HUES6 (cell line): Measurements from ENCODE around the gene SEMA4C.
"Not testable (repeated sequence)": the region's sequence is repeated elsewhere in the genome, so short reads cannot be mapped to it uniquely, and the experiment has no call there.

Source experiments
- H3K27ac ChIP-seq: 2 replicates; pipeline ENCODE4 v1.7.0; 2013; ENCODE audit warnings: low read depth, mild to moderate bottlenecking, low read length, inconsistent platforms
- H3K27me3 ChIP-seq: 2 replicates; pipeline ENCODE4 v1.6.1; 2013; ENCODE audit warnings: low read length; ENCODE audit not compliant: control insufficient read depth, insufficient read depth
- H3K36me3 ChIP-seq: 2 replicates; pipeline ENCODE4 v1.6.1; 2013; ENCODE audit warnings: low read length; ENCODE audit not compliant: control insufficient read depth, insufficient read depth
- H3K4me1 ChIP-seq: 2 replicates; pipeline ENCODE4 v1.6.1; 2013; ENCODE audit warnings: low read length; ENCODE audit not compliant: control insufficient read depth, insufficient read depth
- H3K4me3 ChIP-seq: 2 replicates; pipeline ENCODE4 v1.5.1; 2013; ENCODE audit warnings: low read depth, low read length
- H3K9ac ChIP-seq: one replicate; pipeline ENCODE4 v1.6.1; 2013; ENCODE audit warnings: mild to moderate bottlenecking, low read length
- H3K9me3 ChIP-seq: 2 replicates; pipeline ENCODE4 v1.6.1; 2013; ENCODE audit warnings: low read depth, low read length; ENCODE audit not compliant: control insufficient read depth, insufficient read depth

Gene SEMA4C

GRCh38 chr2:96897491-96898134, 27.7 kb upstream of the SEMA4C start:
- H3K27me3 ChIP-seq: no peaks in the 10 kb centered on the region
- H3K36me3 ChIP-seq: no peaks in the 10 kb centered on the region
- no peak overlapping the region for H3K9ac ChIP-seq
- no peak overlapping the region for H3K4me3 ChIP-seq
- no peak overlapping the region for H3K27ac ChIP-seq
- H3K4me1 ChIP-seq: peaks cover 20% of the 10 kb centered on the region
- no peaks in the 10 kb centered on the region for H3K9me3 ChIP-seq

GRCh38 chr2:96895746-96896651, 26.1 kb upstream of the SEMA4C start:
- Histone ChIP-seq H3K4me1 (peaks cover 36% of the 10 kb centered on the region), H3K27me3 (no peaks in the 10 kb centered on the region), H3K9me3 (no peaks in the 10 kb centered on the region), H3K36me3 (no peaks in the 10 kb centered on the region), H3K9ac (no peak overlapping the region), H3K4me3 (no peak overlapping the region), H3K27ac (no peak overlapping the region)

- Histone ChIP-seq H3K9me3 (no peaks in the 10 kb centered on the region), H3K4me3 (no peak overlapping the region), H3K4me1 (peaks cover 43% of the 10 kb centered on the region), H3K27ac (no peak overlapping the region), H3K9ac (no peak overlapping the region), H3K36me3 (no peaks in the 10 kb centered on the region), H3K27me3 (no peaks in the 10 kb centered on the region)
Measured at GRCh38 chr2:96895032-96895745, 25.3 kb upstream of the SEMA4C start.

GRCh38 chr2:96894151-96894531, 24.3 kb upstream of the SEMA4C start:
- no peaks in the 10 kb centered on the region for H3K27me3 ChIP-seq
- H3K36me3 ChIP-seq: no peaks in the 10 kb centered on the region
- H3K9me3 ChIP-seq: no peaks in the 10 kb centered on the region
- no peak overlapping the region for H3K9ac ChIP-seq
- H3K4me3 ChIP-seq: no peak overlapping the region
- peaks cover 43% of the 10 kb centered on the region for H3K4me1 ChIP-seq
- no peak overlapping the region for H3K27ac ChIP-seq

- Histone ChIP-seq H3K9me3 (no peaks in the 10 kb centered on the region), H3K4me1 (peaks cover 44% of the 10 kb centered on the region), H3K36me3 (no peaks in the 10 kb centered on the region), H3K27me3 (no peaks in the 10 kb centered on the region), H3K4me3 (no peak overlapping the region), H3K27ac (no peak overlapping the region), H3K9ac (no peak overlapping the region)
Measured at GRCh38 chr2:96893289-96894150, 23.6 kb upstream of the SEMA4C start.

GRCh38 chr2:96891591-96892333, 21.9 kb upstream of the SEMA4C start:
- Histone ChIP-seq H3K27ac (peak overlapping the region; percentile 13; the same call in 1 of the 2 replicates), H3K4me1 (peaks cover 59% of the 10 kb centered on the region), H3K36me3 (no peaks in the 10 kb centered on the region), H3K9ac (peak overlapping the region; percentile 39), H3K27me3 (no peaks in the 10 kb centered on the region), H3K9me3 (no peaks in the 10 kb centered on the region), H3K4me3 (no peak overlapping the region)

GRCh38 chr2:96890726-96891385, 21.0 kb upstream of the SEMA4C start:
- peaks cover 59% of the 10 kb centered on the region for H3K4me1 ChIP-seq
- H3K27me3 ChIP-seq: no peaks in the 10 kb centered on the region
- peak overlapping the region; percentile 39 for H3K9ac ChIP-seq
- H3K36me3 ChIP-seq: no peaks in the 10 kb centered on the region
- no peak overlapping the region; the same call in 1 of the 2 replicates for H3K27ac ChIP-seq
- no peaks in the 10 kb centered on the region for H3K9me3 ChIP-seq
- H3K4me3 ChIP-seq: no peak overlapping the region

DNA sequence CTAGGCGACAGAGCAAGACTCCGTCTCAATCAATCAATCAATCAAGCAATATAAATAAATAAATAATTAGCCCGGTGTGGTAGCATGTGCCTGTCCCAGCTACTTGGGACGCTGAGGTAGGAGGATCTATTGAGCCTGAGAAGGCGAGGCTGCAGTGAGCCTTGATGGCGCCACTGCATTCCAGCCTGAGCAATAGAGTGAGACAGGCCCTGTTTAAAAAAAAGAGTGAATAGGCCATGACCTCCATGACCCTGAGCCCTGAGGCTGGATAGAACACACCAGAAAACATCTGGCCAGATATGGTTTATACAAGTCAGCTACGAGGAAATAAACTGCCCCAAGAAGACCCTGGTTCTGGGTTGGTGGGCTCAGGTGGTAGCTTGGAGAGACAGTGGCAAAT, 20.4 kb upstream of the SEMA4C start:
- Histone ChIP-seq H3K9ac (no peak overlapping the region), H3K27ac (no peak overlapping the region), H3K27me3 (no peaks in the 10 kb centered on the region), H3K4me3 (no peak overlapping the region), H3K36me3 (no peaks in the 10 kb centered on the region), H3K4me1 (peaks cover 59% of the 10 kb centered on the region), H3K9me3 (no peaks in the 10 kb centered on the region)

- H3K27me3 ChIP-seq, H3K9me3 ChIP-seq, H3K4me3 ChIP-seq, H3K27ac ChIP-seq, H3K9ac ChIP-seq, H3K36me3 ChIP-seq: not testable (repeated sequence)
- peaks cover 61% of the 10 kb centered on the region for H3K4me1 ChIP-seq
Measured at GRCh38 chr2:96889502-96889901, 19.6 kb upstream of the SEMA4C start.
